IPS-15b (cell line): ENCODE data around the gene IZUMO4.

Experiments used
- H3K27me3 ChIP-seq: one replicate; pipeline ENCODE4 v1.6.1; 2013; ENCODE audit warnings: low read length; ENCODE audit not compliant: control insufficient read depth, insufficient read depth
- H3K36me3 ChIP-seq: one replicate; pipeline ENCODE4 v1.6.1; 2013; ENCODE audit warnings: low read length; ENCODE audit not compliant: control insufficient read depth, insufficient read depth
- H3K4me1 ChIP-seq: one replicate; pipeline ENCODE4 v1.6.1; 2013; ENCODE audit warnings: mild to moderate bottlenecking, low read length; ENCODE audit not compliant: control insufficient read depth, insufficient read depth
- H3K4me3 ChIP-seq: one replicate; pipeline ENCODE4 v1.5.1; 2013; ENCODE audit warnings: low read depth, low read length
- H3K9ac ChIP-seq: one replicate; pipeline ENCODE4 v1.6.1; 2013; ENCODE audit warnings: low read depth, mild to moderate bottlenecking, low read length
- H3K9me3 ChIP-seq: one replicate; pipeline ENCODE4 v1.6.1; 2013; ENCODE audit warnings: mild to moderate bottlenecking, low read length; ENCODE audit not compliant: control insufficient read depth, insufficient read depth

Gene IZUMO4

DNA sequence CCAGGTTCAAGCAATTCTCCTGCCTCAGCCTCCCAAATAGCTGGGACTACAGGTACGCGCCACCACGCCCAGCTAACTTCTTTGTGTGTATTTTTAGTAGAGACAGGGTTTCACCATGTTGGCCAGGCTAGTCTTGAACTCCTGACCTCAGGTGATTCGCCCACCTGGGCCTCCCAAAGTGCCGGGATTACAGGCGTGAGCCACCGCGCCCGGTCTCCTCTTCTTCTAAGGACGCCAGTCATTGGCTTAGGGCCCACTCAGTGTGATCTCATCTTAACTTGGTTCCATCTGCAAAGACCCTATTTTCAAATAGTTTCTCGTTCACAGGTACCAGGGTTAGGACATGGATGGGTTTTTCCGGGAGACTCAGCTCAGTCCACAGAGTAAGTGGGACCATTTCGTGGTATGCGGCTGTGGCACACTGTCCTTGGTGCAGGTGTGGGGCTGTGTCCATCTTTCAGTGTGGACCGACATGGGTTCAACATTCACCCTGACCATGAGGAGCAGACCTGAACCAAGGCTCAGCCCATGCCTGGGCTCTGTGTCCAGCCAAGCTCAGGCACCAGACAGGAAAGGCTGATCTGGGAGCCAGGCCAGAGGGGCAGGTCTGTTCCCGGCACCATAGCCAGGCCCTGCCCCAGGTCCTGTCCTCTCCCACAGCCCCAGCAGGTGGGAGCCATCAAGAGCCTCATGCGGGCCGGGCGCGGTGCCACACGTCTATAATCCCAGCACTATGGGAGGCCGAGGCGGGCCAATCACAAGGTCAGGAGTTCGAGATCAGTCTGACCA lies 42.9 kb upstream of the IZUMO4 start:
- no peaks in the 10 kb centered on the region for H3K9me3 ChIP-seq
- no peaks in the 10 kb centered on the region for H3K27me3 ChIP-seq
- H3K4me3 ChIP-seq = no peak overlapping the region
- no peak overlapping the region for H3K9ac ChIP-seq
- peaks cover 10% of the 10 kb centered on the region for H3K36me3 ChIP-seq
- H3K4me1 ChIP-seq = peaks cover 2% of the 10 kb centered on the region

DNA sequence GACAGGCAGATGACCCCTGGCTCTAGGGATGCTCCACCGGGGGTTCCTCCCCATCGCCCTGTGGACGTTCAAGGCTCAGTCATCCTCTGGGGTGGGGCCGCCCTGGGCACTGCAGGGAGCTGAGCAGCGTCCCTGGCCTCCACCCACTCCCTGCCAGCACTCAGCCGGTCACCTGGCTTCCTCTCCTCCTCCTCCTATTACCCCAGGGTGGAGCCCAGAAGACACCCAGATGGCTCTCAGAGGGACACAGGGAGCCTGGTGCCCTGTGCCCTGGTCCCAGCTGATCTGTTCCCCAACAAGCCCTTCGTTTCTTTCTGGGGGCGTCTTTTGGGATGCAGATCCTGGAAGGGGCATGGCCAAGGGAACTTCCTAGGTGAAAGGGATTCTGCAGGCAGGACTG lies 42.0 kb upstream of the IZUMO4 start:
- no peak overlapping the region for H3K9ac ChIP-seq
- peaks cover 2% of the 10 kb centered on the region for H3K4me1 ChIP-seq
- no peaks in the 10 kb centered on the region for H3K27me3 ChIP-seq
- H3K4me3 ChIP-seq = no peak overlapping the region
- H3K9me3 ChIP-seq = no peaks in the 10 kb centered on the region
- peaks cover under 1% of the 10 kb centered on the region for H3K36me3 ChIP-seq

DNA sequence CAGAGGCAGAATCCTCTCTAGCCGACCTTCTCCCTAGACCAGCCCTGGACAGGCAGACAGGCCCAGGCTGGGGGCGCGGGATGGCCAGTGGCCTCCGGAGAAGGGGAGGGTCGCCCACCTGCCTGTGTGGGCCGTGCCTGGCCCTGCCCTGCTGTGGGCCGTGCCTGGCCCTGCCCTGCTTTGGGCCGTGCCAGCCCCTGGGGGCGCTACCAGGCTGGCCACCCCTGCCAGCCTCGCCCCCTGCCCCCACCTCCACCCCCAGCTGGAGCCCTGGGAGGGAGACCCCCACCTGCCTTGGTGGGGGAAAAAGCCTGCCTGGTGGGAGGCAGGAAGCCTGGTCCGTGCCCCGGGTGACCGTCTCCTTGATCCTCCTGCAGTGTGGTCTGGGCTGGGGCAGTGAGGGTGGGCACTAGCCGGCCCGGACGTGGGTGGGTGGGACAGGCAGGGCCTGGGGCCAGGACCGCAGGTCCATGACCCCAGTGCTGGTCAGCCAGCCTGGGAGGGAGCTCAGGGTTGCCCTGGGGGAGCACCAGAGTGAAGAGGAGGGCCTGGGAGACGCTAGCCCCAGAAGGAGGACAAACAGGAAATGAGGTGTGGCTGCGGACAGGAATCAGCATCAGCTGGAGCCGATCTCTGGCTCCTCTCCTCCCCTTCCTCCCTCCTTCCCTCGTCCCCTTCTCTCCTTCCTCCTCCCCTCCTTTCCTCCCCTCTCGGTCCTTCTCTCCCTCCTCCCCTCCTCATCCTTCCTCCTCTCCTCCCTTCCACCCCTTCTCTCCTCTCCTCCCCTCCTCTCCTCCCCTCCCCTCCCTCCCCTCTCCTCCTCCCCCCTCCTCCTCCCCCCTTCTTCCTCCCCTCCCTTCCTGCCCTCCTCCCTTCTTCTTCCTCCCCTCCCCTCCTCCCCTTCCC lies 40.5 kb upstream of the IZUMO4 start:
- Histone ChIP-seq H3K36me3 (no peaks in the 10 kb centered on the region), H3K4me1 (peaks cover 2% of the 10 kb centered on the region), H3K4me3 (no peak overlapping the region), H3K27me3 (no peaks in the 10 kb centered on the region), H3K9me3 (no peaks in the 10 kb centered on the region), H3K9ac (no peak overlapping the region)

DNA sequence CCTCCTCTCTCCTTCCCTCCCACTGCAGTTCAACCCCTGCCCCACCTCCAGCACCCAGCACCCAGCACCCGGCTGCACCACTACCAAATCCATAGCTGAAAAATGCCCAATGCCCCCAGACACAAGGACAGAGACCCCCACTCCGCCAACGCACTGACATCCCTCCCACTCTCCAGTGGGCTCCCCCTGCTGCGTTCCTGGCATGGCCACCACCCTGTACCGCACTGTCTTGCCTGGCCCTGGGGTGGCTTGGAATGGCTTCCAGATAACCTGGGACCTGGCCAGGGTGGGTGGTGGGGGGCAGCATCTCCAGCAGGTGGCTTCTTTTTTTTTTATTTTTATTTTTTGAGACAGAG lies 39.9 kb upstream of the IZUMO4 start:
- Histone ChIP-seq H3K9ac (no peak overlapping the region), H3K4me1 (peaks cover 2% of the 10 kb centered on the region), H3K9me3 (no peaks in the 10 kb centered on the region), H3K4me3 (no peak overlapping the region), H3K27me3 (no peaks in the 10 kb centered on the region), H3K36me3 (no peaks in the 10 kb centered on the region)

DNA sequence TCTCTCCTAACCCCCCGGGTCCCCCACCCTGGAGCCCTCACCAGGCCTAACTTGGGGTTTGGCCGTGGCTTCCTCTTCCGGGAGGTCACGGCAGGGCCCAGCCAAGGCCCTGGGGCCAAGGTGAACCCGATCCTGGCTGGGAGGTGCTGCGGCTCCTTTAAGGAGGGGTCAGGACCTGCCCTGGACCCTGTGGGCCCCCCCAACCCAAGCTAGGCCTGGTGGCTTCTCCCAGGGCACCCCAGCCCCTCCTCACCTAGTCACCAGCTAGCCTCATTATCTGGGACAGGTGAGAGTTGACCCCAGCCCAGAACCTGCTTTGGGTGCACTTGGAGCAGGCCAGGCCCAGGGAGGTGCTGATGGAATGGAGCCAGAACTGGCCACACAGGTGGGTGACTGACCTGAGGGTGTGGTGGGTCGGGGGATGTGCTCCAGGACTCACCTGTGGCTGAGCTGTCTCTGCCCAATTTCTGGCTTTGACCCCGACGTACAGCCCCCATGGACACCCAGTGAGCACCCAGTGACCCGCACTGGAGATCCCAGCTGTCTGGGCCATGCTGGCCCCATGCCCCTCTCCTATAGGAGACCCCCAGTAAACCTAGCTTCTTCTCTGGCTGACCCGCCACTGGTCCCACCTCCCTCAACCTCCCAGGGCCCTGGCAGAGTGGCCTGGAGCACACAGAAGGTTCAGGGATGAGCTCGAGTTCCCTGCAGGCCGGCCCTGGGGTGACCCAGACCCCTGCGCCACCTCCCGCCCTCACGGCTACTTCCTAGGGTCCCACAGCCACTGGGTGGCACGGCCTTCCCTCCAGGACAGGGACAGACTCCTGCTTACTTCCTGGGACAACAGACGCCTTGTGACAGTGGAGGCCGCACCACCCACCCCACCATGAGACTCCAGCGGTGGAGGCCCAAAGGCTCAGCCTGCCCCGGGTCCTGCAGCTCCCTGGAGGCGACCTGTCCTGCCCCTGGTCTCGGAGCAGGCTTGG lies 38.9 kb upstream of the IZUMO4 start:
- H3K9me3 ChIP-seq = no peaks in the 10 kb centered on the region
- no peaks in the 10 kb centered on the region for H3K36me3 ChIP-seq
- H3K4me3 ChIP-seq = no peak overlapping the region
- peaks cover 6% of the 10 kb centered on the region for H3K4me1 ChIP-seq
- H3K9ac ChIP-seq = no peak overlapping the region
- H3K27me3 ChIP-seq = no peaks in the 10 kb centered on the region

DNA sequence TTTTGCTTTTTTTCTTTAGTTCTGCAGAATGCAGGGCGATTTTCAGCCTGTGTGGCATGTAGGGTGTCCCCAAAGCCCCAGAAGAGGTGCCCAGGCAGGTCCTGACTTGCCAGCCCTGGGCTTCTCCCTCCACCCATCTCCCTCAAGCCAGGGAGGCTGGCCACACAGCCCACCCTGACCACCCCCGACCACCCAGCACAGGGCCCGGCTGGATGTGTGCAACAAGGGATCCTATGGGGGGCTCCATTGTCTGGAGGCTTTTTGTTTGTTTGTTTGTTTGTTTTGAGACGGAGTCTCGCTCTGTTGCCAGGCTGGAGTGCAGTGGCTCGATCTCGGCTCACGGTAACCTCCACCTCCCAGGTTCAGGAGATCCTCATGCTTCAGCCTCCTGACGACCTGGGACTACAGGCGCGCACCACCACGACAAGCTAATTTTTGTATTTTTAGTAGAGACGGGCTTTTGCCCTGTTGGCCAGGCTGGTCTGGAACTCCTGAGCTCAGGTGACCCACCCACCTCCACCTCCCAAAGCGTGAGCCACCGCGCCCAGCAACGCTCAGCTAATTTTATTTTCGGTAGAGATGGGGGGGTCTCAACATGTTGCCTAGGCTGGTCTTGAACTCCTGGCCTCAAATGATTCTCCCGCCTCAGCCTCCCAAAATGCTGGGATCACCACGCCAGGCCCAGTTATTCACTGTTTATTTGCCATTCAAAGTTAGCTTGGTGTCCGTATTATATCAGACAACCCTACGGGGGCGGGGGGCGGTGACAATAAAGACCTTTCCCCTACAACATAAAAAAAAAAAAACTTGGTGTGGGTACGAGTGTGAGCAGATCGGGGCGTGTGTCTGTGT lies 37.9 kb upstream of the IZUMO4 start:
- Histone ChIP-seq H3K9me3 (no peaks in the 10 kb centered on the region), H3K36me3 (no peaks in the 10 kb centered on the region), H3K4me1 (peaks cover 6% of the 10 kb centered on the region), H3K4me3 (no peak overlapping the region), H3K9ac (no peak overlapping the region), H3K27me3 (no peaks in the 10 kb centered on the region)

DNA sequence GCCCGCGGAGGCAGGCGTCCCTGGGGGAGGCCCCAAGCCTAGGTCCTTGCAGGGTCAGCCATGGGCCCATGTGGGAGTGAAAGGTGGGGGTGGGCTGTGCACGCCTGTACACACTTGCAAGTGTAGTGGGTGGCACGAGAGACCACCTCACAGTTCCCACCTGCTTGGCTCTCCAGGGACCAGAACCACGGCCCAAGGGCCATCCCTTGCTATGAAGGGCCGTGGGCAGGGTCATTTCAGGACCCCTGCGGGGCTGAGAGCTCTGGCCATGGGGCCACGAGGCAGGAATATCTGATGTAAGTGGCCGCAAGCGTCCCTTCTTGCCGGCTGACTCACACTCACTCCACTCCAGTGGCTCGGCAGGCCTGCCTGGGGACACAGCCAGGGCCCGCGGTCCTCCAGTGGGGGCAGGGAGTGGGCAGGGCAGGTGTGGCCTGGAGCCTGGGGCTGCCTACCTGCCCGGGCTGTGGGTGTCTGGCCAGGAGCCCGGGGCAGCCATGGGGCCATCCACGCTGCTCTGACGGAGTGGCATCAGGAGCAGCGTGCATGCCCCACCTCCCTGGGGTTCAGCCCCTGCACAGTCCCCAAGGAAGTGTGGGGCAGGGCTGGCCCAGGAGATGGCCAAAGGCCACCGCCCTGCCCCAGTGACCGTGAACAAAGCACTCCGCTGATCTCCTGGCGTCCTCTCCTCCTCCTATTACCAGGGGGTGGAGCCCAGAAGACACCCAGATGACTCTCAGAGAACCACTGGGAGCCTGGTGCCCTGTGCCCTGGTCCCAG lies 37.1 kb upstream of the IZUMO4 start:
- peaks cover 6% of the 10 kb centered on the region for H3K4me1 ChIP-seq
- H3K27me3 ChIP-seq = no peaks in the 10 kb centered on the region
- H3K36me3 ChIP-seq = no peaks in the 10 kb centered on the region
- H3K9ac ChIP-seq = no peak overlapping the region
- H3K4me3 ChIP-seq = no peak overlapping the region
- no peaks in the 10 kb centered on the region for H3K9me3 ChIP-seq

DNA sequence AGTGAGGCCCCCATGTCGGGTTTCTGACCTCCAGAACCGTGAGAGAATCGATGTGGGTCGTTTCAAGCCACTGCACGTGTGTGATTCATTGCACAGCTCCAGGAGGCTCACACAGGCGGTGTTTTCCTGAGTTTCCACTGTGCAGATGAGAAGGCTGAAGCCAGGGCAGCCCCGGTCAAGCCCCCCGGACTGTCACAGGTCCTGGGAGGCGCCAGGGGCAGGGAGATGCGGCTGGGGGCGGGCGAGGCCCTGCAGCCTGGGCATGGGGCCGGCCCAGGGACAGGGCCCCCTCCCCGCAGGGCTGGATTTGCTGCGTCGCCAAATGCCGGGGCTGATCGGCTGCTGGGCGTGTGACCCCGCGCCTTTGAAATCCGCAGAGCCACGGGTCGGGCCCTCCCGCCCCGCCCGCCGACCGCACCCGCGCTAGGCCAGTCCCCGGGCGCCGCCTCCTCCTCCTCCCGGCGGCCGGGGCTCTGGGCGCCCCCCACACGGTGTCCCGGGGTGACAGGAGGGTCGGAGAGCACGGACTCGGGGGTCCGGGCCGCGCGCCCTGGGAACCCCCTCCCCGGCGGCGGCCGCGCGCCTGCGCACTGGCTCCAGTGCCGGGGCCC lies 35.7 kb upstream of the IZUMO4 start:
- Histone ChIP-seq H3K4me3 (peak overlapping the region; percentile 70), H3K4me1 (peaks cover 6% of the 10 kb centered on the region), H3K9ac (peak overlapping the region; percentile 70), H3K27me3 (no peaks in the 10 kb centered on the region), H3K9me3 (no peaks in the 10 kb centered on the region), H3K36me3 (no peaks in the 10 kb centered on the region)

DNA sequence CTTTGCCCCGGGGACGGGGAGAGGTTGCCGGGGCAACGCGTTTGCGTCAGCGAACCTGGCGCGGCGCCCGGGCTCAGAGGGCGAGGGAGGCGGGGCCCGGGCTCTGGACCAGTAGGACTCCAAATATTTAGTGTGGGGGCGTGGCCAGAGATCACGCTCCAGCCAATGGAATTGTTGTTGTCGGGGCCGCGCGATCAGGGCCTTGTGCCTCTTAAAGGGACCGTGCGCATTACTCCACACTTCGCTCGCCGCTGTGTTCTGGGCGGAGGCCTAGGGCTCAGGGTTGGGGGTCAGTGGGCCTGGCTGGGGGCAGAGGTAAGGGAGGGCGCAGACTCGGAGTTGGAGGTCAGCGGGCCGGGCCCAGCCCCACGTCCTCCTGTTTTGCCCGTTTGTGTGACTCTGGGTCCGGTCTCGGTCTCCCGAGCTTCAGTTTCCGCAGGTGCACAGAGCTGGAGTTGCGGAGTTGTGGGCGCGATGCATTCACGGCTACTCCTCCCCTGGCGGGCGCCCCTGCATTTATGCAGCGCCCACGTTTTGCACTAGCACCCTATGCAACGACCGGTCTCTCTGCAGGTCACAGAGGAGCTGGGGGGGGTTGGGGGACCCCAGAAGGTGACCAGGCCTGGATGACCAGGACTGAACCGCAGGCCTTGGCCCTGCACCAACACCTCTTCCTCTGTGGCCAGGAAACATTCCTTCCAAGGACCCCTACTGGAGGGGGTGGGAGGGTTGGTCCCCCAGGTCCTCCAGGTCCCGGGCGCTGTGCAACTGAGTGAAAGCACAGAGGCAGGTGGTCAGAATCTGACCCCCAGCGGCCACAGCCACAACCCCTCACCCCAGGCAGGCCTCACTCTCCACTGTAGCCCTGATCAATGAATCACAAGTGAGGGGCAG lies 35.0 kb upstream of the IZUMO4 start:
- Histone ChIP-seq H3K36me3 (no peaks in the 10 kb centered on the region), H3K4me3 (peak overlapping the region; percentile 79), H3K9me3 (no peaks in the 10 kb centered on the region), H3K9ac (peak overlapping the region; percentile 77), H3K4me1 (peaks cover 4% of the 10 kb centered on the region), H3K27me3 (no peaks in the 10 kb centered on the region)
